ENCODE measurements around the gene ZNF502. TPM values are rescaled to one million over a fixed set of nuclear protein-coding genes. Genes with fewer than 3 reads are reported as not detected.

Gene ZNF502
- total RNA-seq, 4 donors from 2014 or later, result 5.0 to 10.0 (median 5.5) TPM

DNA sequence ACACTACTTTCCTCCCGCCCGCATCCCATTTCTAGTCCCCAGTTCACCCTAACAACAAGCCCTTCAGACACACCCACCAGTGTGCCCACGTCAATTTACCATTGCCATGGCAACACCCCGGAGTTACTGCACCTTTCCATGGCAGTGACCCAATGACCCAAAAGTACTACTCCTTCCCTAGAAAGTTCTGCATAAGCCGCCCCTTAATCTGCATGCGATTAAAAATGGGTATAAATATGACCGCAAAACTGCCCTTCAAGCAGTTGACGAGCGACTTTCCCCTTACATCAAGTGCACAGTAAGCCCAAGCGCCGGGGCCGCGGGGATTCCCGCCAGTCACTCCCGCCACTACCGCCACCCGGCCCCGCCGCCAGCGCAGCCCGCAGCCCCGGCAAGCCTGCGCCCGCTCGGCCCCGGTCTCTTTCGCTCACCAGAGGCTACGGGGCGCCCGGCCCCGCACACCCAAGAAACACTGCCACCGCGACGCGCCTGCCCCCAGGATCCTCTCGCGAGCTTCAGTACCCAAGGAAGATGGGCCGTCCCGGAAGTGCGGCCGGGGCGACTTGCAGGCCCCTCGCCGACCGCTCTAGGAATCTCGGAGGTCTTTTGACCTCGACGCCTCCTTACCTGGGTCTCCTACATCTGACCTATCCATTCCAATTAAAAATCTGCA is 27.2 kb upstream of the ZNF502 start:
- Histone ChIP-seq H3K27me3 (peaks cover 18% of the 10 kb centered on the region), H3K9me3 (peaks cover 0 to 34% (median 0%) of the 10 kb centered on the region in 3 donors), H3K4me1 (peaks cover 0 to 16% (median 3%) of the 10 kb centered on the region in 3 donors), H3K4me3 (peak overlapping the region; percentile 66 to 87), H3K27ac (peak overlapping the region in 3 of 4 donors; percentile 71 to 78 (median 76)), H3K36me3 (peaks cover 0 to 26% of the 10 kb centered on the region in 2 donors)
- ATAC-seq, result peak; percentile 90
- 0 to 1% methylated on average over 3 to 12 of the region's 48 CpGs for WGBS, 2 donors (ENCODE audit: low coverage in 1 of 2)
- TF ChIP-seq EP300 (IDR thresholded peaks at IDR 0.05), result no peak
- TF ChIP-seq, protein P1, sequence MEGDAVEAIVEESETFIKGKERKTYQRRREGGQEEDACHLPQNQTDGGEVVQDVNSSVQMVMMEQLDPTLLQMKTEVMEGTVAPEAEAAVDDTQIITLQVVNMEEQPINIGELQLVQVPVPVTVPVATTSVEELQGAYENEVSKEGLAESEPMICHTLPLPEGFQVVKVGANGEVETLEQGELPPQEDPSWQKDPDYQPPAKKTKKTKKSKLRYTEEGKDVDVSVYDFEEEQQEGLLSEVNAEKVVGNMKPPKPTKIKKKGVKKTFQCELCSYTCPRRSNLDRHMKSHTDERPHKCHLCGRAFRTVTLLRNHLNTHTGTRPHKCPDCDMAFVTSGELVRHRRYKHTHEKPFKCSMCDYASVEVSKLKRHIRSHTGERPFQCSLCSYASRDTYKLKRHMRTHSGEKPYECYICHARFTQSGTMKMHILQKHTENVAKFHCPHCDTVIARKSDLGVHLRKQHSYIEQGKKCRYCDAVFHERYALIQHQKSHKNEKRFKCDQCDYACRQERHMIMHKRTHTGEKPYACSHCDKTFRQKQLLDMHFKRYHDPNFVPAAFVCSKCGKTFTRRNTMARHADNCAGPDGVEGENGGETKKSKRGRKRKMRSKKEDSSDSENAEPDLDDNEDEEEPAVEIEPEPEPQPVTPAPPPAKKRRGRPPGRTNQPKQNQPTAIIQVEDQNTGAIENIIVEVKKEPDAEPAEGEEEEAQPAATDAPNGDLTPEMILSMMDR (IDR thresholded peaks at IDR 0.05), result peak in 2 of 4 experiments; percentile 10 to 19

DNA sequence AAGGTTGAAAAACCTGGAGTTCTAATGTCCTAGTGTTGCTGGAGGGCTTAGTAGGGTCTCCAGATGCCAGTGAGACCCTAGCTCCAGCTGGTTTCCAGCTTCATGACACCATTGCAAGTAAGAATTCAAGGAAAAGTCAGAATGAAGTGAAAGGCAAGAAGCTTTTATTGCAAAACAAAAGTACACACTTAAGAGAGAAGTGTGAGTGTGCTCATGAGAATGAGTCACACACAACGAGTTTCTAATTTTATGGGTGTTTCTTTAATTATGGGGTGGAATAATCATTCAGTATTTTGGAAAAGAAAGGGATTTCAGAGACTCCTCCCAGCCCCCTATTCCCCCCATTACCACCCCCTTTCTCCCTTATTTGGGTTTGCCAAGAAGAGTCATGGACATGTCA is 24.6 kb upstream of the ZNF502 start:
- peaks cover 0 to 14% (median 0%) of the 10 kb centered on the region in 3 donors for H3K9me3 ChIP-seq
- no peak overlapping the region for H3K4me3 ChIP-seq
- H3K36me3 ChIP-seq, result peaks cover 0 to 8% of the 10 kb centered on the region in 2 donors
- peaks cover 40% of the 10 kb centered on the region for H3K27me3 ChIP-seq
- WGBS, 2 donors (ENCODE audit: low coverage in 1 of 2), result 33 to 56% methylated on average over 1 of the region's 1 CpG
- H3K27ac ChIP-seq, result no peak overlapping the region
- TF ChIP-seq, protein P1 (IDR thresholded peaks at IDR 0.05), result no peak
- no peak for TF ChIP-seq POLR2AphosphoS5 (IDR thresholded peaks at IDR 0.05)
- no peak for TF ChIP-seq EP300 (IDR thresholded peaks at IDR 0.05)
- TF ChIP-seq POLR2A (IDR thresholded peaks at IDR 0.05), result no peak
- peaks cover 0 to 16% (median 3%) of the 10 kb centered on the region in 3 donors for H3K4me1 ChIP-seq
- no peak for ATAC-seq

DNA sequence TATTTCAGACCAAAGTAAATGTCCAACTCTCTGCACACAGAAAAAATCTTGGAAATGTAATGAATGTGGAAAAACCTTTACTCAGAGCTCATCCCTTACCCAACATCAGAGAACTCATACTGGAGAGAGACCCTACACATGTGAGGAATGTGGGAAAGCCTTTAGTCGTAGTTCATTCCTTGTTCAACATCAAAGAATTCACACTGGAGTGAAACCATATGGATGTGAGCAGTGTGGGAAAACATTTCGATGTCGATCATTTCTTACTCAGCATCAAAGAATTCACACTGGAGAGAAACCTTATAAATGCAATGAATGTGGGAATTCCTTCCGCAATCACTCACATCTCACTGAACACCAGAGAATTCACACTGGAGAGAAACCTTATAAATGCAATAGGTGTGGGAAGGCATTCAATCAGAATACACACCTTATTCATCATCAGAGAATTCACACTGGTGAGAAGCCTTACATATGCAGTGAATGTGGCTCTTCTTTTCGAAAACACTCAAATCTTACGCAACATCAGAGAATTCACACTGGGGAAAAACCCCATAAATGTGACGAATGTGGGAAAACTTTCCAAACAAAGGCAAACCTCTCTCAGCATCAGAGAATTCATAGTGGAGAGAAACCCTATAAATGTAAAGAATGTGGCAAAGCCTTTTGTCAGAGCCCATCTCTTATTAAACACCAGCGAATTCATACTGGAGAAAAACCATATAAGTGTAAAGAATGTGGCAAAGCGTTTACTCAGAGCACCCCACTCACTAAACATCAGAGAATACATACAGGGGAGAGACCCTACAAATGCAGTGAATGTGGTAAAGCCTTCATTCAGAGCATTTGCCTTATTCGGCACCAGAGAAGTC is 9.0 kb downstream of the ZNF502 start:
- H3K27me3 ChIP-seq, result no peaks in the 10 kb centered on the region
- TF ChIP-seq POLR2A (IDR thresholded peaks at IDR 0.05) (no peak), EP300 (IDR thresholded peaks at IDR 0.05) (no peak)
- TF ChIP-seq, protein P1 (IDR thresholded peaks at IDR 0.05), result no peak
- WGBS, 2 donors (ENCODE audit: low coverage in 1 of 2), result 96 to 99% methylated on average over 7 to 8 of the region's 10 CpGs
- H3K4me3 ChIP-seq, result no peak overlapping the region
- H3K36me3 ChIP-seq, result peaks cover 8 to 75% of the 10 kb centered on the region in 2 donors
- no peak overlapping the region for H3K27ac ChIP-seq
- H3K9me3 ChIP-seq, result peaks cover 5 to 98% (median 9%) of the 10 kb centered on the region in 3 donors
- ATAC-seq, result no peak
- no peaks in the 10 kb centered on the region for H3K4me1 ChIP-seq

DNA sequence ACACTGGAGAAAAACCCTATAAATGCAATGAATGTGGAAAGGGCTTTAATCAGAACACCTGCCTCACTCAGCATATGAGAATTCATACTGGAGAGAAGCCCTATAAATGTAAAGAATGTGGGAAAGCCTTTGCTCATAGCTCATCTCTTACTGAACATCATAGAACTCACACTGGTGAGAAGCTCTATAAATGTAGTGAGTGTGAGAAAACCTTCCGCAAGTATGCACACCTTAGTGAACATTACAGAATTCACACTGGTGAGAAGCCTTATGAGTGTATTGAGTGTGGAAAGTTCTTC is 9.6 kb downstream of the ZNF502 start:
- Histone ChIP-seq H3K4me3 (no peak overlapping the region), H3K36me3 (peaks cover 8 to 69% of the 10 kb centered on the region in 2 donors), H3K4me1 (no peaks in the 10 kb centered on the region), H3K27ac (no peak overlapping the region), H3K27me3 (no peaks in the 10 kb centered on the region), H3K9me3 (peaks cover 5 to 98% (median 9%) of the 10 kb centered on the region in 3 donors)
- no peak for TF ChIP-seq EP300 (IDR thresholded peaks at IDR 0.05)
- TF ChIP-seq POLR2AphosphoS5 (IDR thresholded peaks at IDR 0.05), result no peak
- TF ChIP-seq POLR2A (IDR thresholded peaks at IDR 0.05), result no peak
- TF ChIP-seq, protein P1 (IDR thresholded peaks at IDR 0.05), result no peak
- WGBS, 2 donors (ENCODE audit: low coverage in 1 of 2), result 100% methylated on average over 1 of the region's 1 CpG
- no peak for ATAC-seq

Data from gastroesophageal sphincter (tissue), 4 donors.